ENCODE data around the gene ATE1.

DNA sequence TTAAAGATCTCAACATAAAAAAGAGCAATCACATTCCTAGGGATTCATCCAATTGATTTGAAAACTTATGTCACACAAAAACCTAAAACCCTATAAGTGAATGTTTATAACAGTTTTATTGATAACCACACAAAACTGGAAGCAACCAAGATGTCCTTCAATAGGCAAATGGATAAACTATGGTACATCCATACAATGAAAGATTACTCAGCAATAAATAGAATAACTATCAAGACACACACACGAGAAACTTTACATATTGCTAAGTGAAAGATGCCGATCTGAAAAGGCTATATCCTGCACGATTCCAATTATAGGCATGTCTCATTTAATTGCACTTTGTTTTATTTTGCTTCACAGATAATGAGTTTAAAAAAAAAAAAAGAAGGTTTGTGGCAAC lies 83.3 kb downstream of the ATE1 start:
- TF ChIP-seq CTCF (conservative IDR thresholded peaks at IDR 0.05; ENCODE audit: low read depth in 2 of 2): no peak
- no peak for TF ChIP-seq EZH2 (IDR thresholded peaks at IDR 0.05; ENCODE audit: low read depth, unreplicated experiment)
- TF ChIP-seq, protein P1, sequence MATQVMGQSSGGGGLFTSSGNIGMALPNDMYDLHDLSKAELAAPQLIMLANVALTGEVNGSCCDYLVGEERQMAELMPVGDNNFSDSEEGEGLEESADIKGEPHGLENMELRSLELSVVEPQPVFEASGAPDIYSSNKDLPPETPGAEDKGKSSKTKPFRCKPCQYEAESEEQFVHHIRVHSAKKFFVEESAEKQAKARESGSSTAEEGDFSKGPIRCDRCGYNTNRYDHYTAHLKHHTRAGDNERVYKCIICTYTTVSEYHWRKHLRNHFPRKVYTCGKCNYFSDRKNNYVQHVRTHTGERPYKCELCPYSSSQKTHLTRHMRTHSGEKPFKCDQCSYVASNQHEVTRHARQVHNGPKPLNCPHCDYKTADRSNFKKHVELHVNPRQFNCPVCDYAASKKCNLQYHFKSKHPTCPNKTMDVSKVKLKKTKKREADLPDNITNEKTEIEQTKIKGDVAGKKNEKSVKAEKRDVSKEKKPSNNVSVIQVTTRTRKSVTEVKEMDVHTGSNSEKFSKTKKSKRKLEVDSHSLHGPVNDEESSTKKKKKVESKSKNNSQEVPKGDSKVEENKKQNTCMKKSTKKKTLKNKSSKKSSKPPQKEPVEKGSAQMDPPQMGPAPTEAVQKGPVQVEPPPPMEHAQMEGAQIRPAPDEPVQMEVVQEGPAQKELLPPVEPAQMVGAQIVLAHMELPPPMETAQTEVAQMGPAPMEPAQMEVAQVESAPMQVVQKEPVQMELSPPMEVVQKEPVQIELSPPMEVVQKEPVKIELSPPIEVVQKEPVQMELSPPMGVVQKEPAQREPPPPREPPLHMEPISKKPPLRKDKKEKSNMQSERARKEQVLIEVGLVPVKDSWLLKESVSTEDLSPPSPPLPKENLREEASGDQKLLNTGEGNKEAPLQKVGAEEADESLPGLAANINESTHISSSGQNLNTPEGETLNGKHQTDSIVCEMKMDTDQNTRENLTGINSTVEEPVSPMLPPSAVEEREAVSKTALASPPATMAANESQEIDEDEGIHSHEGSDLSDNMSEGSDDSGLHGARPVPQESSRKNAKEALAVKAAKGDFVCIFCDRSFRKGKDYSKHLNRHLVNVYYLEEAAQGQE (IDR thresholded peaks at IDR 0.05; ENCODE audit: unreplicated experiment): no peak
- TF ChIP-seq JUNB (IDR thresholded peaks at IDR 0.05; ENCODE audit: unreplicated experiment): no peak
- TF ChIP-seq POLR2AphosphoS5 (IDR thresholded peaks at IDR 0.05; ENCODE audit: low read depth): no peak
- TF ChIP-seq ZNF114 (CRISPR knock-in tag; IDR thresholded peaks at IDR 0.05): no peak
- TF ChIP-seq EZH2phosphoT487 (IDR thresholded peaks at IDR 0.05; ENCODE audit: unreplicated experiment): no peak
- TF ChIP-seq, protein P2, sequence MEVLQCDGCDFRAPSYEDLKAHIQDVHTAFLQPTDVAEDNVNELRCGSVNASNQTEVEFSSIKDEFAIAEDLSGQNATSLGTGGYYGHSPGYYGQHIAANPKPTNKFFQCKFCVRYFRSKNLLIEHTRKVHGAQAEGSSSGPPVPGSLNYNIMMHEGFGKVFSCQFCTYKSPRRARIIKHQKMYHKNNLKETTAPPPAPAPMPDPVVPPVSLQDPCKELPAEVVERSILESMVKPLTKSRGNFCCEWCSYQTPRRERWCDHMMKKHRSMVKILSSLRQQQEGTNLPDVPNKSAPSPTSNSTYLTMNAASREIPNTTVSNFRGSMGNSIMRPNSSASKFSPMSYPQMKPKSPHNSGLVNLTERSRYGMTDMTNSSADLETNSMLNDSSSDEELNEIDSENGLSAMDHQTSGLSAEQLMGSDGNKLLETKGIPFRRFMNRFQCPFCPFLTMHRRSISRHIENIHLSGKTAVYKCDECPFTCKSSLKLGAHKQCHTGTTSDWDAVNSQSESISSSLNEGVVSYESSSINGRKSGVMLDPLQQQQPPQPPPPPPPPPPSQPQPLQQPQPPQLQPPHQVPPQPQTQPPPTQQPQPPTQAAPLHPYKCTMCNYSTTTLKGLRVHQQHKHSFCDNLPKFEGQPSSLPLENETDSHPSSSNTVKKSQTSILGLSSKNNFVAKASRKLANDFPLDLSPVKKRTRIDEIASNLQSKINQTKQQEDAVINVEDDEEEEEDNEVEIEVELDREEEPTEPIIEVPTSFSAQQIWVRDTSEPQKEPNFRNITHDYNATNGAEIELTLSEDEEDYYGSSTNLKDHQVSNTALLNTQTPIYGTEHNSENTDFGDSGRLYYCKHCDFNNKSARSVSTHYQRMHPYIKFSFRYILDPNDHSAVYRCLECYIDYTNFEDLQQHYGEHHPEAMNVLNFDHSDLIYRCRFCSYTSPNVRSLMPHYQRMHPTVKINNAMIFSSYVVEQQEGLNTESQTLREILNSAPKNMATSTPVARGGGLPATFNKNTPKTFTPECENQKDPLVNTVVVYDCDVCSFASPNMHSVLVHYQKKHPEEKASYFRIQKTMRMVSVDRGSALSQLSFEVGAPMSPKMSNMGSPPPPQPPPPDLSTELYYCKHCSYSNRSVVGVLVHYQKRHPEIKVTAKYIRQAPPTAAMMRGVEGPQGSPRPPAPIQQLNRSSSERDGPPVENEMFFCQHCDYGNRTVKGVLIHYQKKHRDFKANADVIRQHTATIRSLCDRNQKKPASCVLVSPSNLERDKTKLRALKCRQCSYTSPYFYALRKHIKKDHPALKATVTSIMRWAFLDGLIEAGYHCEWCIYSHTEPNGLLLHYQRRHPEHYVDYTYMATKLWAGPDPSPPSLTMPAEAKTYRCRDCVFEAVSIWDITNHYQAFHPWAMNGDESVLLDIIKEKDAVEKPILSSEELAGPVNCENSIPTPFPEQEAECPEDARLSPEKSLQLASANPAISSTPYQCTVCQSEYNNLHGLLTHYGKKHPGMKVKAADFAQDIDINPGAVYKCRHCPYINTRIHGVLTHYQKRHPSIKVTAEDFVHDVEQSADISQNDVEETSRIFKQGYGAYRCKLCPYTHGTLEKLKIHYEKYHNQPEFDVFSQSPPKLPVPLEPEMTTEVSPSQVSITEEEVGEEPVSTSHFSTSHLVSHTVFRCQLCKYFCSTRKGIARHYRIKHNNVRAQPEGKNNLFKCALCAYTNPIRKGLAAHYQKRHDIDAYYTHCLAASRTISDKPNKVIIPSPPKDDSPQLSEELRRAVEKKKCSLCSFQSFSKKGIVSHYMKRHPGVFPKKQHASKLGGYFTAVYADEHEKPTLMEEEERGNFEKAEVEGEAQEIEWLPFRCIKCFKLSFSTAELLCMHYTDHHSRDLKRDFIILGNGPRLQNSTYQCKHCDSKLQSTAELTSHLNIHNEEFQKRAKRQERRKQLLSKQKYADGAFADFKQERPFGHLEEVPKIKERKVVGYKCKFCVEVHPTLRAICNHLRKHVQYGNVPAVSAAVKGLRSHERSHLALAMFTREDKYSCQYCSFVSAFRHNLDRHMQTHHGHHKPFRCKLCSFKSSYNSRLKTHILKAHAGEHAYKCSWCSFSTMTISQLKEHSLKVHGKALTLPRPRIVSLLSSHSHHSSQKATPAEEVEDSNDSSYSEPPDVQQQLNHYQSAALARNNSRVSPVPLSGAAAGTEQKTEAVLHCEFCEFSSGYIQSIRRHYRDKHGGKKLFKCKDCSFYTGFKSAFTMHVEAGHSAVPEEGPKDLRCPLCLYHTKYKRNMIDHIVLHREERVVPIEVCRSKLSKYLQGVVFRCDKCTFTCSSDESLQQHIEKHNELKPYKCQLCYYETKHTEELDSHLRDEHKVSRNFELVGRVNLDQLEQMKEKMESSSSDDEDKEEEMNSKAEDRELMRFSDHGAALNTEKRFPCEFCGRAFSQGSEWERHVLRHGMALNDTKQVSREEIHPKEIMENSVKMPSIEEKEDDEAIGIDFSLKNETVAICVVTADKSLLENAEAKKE (CRISPR knock-in tag; IDR thresholded peaks at IDR 0.05): no peak

All from GM23338 (cell line).